H1 (cell line): ENCODE measurements around the gene FAN1. TPM values are rescaled to one million over a fixed set of nuclear protein-coding genes. Genes with fewer than 3 reads are reported as not detected.

Experiments
- CTCF ChIA-PET: fragments of 300-600 bp; sonication (Branson Sonifier 250); formaldehyde crosslinking; loops from one replicate; lab custom pipeline; 2021; ENCODE audit not compliant: partially characterized antibody; lab: Charles Lee
- POLR2A ChIA-PET: fragments of 300-600 bp; sonication (Branson Sonifier 250); formaldehyde crosslinking; loops from one replicate; lab custom pipeline; 2021; ENCODE audit warnings: inconsistent platforms; ENCODE audit not compliant: partially characterized antibody; lab: Charles Lee
- DNase-seq, 2 experiments: peaks; one replicate each; pipeline versions ENCODE4 v3.0.0 to v3.0.0-alpha.2; 2010 to 2022; ENCODE audit warnings: low spot score in 2 of 2, low read depth in 1 of 2, mixed read lengths in 1 of 2
- FAIRE-seq: peaks from 2 replicates; lab custom pipeline; 2011; peaks lifted over from hg19 to GRCh38; lab: Jason Lieb, UNC
- H2AFZ ChIP-seq: 2 replicates; pipeline ENCODE4 v1.8.1; 2012; ENCODE audit warnings: low read length, inconsistent platforms
- H2AK5ac ChIP-seq: 2 replicates; pipeline ENCODE4 v1.6.1; 2013; ENCODE audit warnings: low read depth, low read length
- H2BK120ac ChIP-seq: replicated peaks from 2 replicates; pipeline ENCODE3; 2013; ENCODE audit warnings: low read depth, low read length, inconsistent platforms
- H2BK12ac ChIP-seq: 2 replicates; pipeline ENCODE4 v1.6.1; 2013; ENCODE audit warnings: low read depth, low read length
- H2BK15ac ChIP-seq: 2 replicates; pipeline ENCODE4 v1.6.1; 2013; ENCODE audit warnings: low read length
- H2BK20ac ChIP-seq: 2 replicates; pipeline ENCODE4 v1.6.1; 2013; ENCODE audit warnings: low read length
- H2BK5ac ChIP-seq: 2 replicates; pipeline ENCODE4 v1.6.1; 2013; ENCODE audit warnings: low read depth, low read length
- H3K14ac ChIP-seq: 2 replicates; pipeline ENCODE4 v1.6.1; 2013; ENCODE audit warnings: inconsistent platforms; ENCODE audit not compliant: insufficient read length
- H3K18ac ChIP-seq: 2 replicates; pipeline ENCODE4 v1.6.1; 2013; ENCODE audit warnings: low read length; ENCODE audit errors: extremely low read depth
- H3K23ac ChIP-seq: 2 replicates; pipeline ENCODE4 v1.6.1; 2013; ENCODE audit warnings: inconsistent platforms; ENCODE audit not compliant: insufficient read length
- H3K23me2 ChIP-seq: 2 replicates; pipeline ENCODE4 v1.6.1; 2013; ENCODE audit warnings: low read depth, low read length
- H3K27ac ChIP-seq: 2 replicates; pipeline ENCODE4 v1.6.1; 2011; ENCODE audit warnings: low read depth, low read length, inconsistent platforms
- H3K27me3 ChIP-seq, 4 experiments: replicated peaks in 1 of 4; 1 replicate in 1 of 4; 2 replicates in 3 of 4; pipeline versions ENCODE4 v1.6.1 to v1.8.1; 2011 to 2013; ENCODE audit warnings: low read length in 3 of 4, mild to moderate bottlenecking in 3 of 4, inconsistent platforms in 2 of 4, mixed read lengths in 2 of 4, moderate library complexity in 1 of 4; ENCODE audit not compliant: control insufficient read depth in 3 of 4, insufficient read depth in 3 of 4; ENCODE audit errors: extremely low read depth in 1 of 4
- H3K36me3 ChIP-seq, 4 experiments: 2 replicates each; pipeline versions ENCODE4 v1.6.1 to v1.8.1; 2011 to 2013; ENCODE audit warnings: mild to moderate bottlenecking in 4 of 4, low read length in 3 of 4, moderate library complexity in 2 of 4, control low read depth in 1 of 4, inconsistent platforms in 1 of 4; ENCODE audit not compliant: insufficient read depth in 4 of 4, control insufficient read depth in 2 of 4
- H3K4ac ChIP-seq: replicated peaks from 2 replicates; pipeline ENCODE3; 2013; ENCODE audit warnings: low read length, low read depth, mixed read lengths, inconsistent platforms; ENCODE audit not compliant: insufficient read length
- H3K4me1 ChIP-seq, 4 experiments: replicated peaks in 1 of 4; 1 replicate in 1 of 4; 2 replicates in 3 of 4; pipeline versions ENCODE4 v1.6.1 to v1.8.1; 2011 to 2013; ENCODE audit warnings: low read length in 3 of 4, inconsistent platforms in 2 of 4, mixed read lengths in 1 of 4; ENCODE audit not compliant: insufficient read depth in 4 of 4, control insufficient read depth in 3 of 4
- H3K4me2 ChIP-seq, 2 experiments: 2 replicates each; pipeline versions ENCODE4 v1.6.1 to v1.8.1; 2011 to 2013; ENCODE audit warnings: low read depth in 2 of 2, low read length in 2 of 2, control low read depth in 1 of 2, inconsistent platforms in 1 of 2, mild to moderate bottlenecking in 1 of 2; ENCODE audit not compliant: insufficient read depth in 1 of 2
- H3K4me3 ChIP-seq, 4 experiments: fragments of 200-600, 300-600 bp in 1 of 4; sonication (generic), shearing (Covaris generic), sonication (Bioruptor Twin) in 1 of 4; 2 replicates each; pipeline versions ENCODE4 v1.5.1 to v1.8.1; 2011 to 2016; ENCODE audit warnings: low read length in 4 of 4, low read depth in 3 of 4, control low read depth in 2 of 4, inconsistent platforms in 2 of 4, mild to moderate bottlenecking in 2 of 4, mixed read lengths in 1 of 4, moderate library complexity in 1 of 4; ENCODE audit not compliant: insufficient read depth in 2 of 4; ENCODE audit errors: extremely low read depth in 1 of 4
- H3K56ac ChIP-seq: replicated peaks from 2 replicates; pipeline ENCODE3; 2013; ENCODE audit warnings: low read depth, mild to moderate bottlenecking, mixed read lengths, low read length, inconsistent platforms; ENCODE audit not compliant: insufficient read length
- H3K79me1 ChIP-seq: 2 replicates; pipeline ENCODE4 v1.6.1; 2013; ENCODE audit warnings: low read depth, low read length, control low read depth
- H3K79me2 ChIP-seq, 2 experiments: 2 replicates each; pipeline versions ENCODE4 v1.6.1 to v1.8.1; 2012 to 2013; ENCODE audit warnings: low read length in 2 of 2, mild to moderate bottlenecking in 2 of 2, inconsistent platforms in 1 of 2; ENCODE audit not compliant: insufficient read depth in 2 of 2, control insufficient read depth in 1 of 2
- H3K9ac ChIP-seq, 4 experiments: replicated peaks in 1 of 4; 1 replicate in 1 of 4; 2 replicates in 3 of 4; pipeline versions ENCODE4 v1.6.1 to v1.8.1; 2011 to 2013; ENCODE audit warnings: low read depth in 3 of 4, low read length in 3 of 4, control low read depth in 2 of 4, mild to moderate bottlenecking in 2 of 4, moderate library complexity in 2 of 4, inconsistent platforms in 1 of 4; ENCODE audit errors: extremely low read depth in 1 of 4
- H3K9me3 ChIP-seq, 2 experiments: 2 replicates each; pipeline versions ENCODE4 v1.6.1 to v1.8.1; 2012 to 2013; ENCODE audit warnings: mild to moderate bottlenecking in 2 of 2, moderate library complexity in 2 of 2, control low read depth in 1 of 2, inconsistent platforms in 1 of 2, low read depth in 1 of 2, low read length in 1 of 2, mixed read lengths in 1 of 2; ENCODE audit not compliant: insufficient read depth in 2 of 2
- H4K20me1 ChIP-seq, 2 experiments: replicated peaks in 1 of 2; 2 replicates each; pipeline versions ENCODE3 to v1.8.1; 2011 to 2013; ENCODE audit warnings: inconsistent platforms in 2 of 2, low read length in 2 of 2, mild to moderate bottlenecking in 1 of 2; ENCODE audit not compliant: insufficient read depth in 2 of 2, control insufficient read depth in 1 of 2
- H4K5ac ChIP-seq: 2 replicates; pipeline ENCODE4 v1.6.1; 2013; ENCODE audit warnings: low read length, low read depth, mixed read lengths, inconsistent platforms; ENCODE audit not compliant: insufficient read length
- H4K8ac ChIP-seq: 2 replicates; pipeline ENCODE4 v1.8.0; 2013; ENCODE audit warnings: mild to moderate bottlenecking, moderate library complexity, low read length, inconsistent platforms; ENCODE audit not compliant: insufficient read depth; ENCODE audit errors: extremely low read depth
- H4K91ac ChIP-seq: replicated peaks from 2 replicates; pipeline ENCODE3; 2013; ENCODE audit warnings: low read length, mixed read lengths, inconsistent platforms; ENCODE audit not compliant: insufficient read length
- BCL11A ChIP-seq, 2 experiments: IDR thresholded peaks; one replicate each; pipeline ENCODE4 v1.6.1; 2011; ENCODE audit warnings: low read depth in 2 of 2, low read length in 2 of 2, mild to moderate bottlenecking in 2 of 2
- CTBP2 ChIP-seq: IDR thresholded peaks from 2 replicates; pipeline ENCODE4 v1.7.0; 2011; ENCODE audit warnings: borderline replicate concordance, mild to moderate bottlenecking, moderate library complexity, mixed read lengths, low read length; ENCODE audit not compliant: insufficient read depth, insufficient read length
- EGR1 ChIP-seq: IDR thresholded peaks from 2 replicates; pipeline ENCODE4 v1.6.1; 2011; ENCODE audit warnings: low read depth, low read length, borderline replicate concordance
- POLR2A ChIP-seq, 2 experiments: IDR thresholded peaks; 1 replicate in 1 of 2; 2 replicates in 1 of 2; pipeline ENCODE4 v1.6.1; 2011; ENCODE audit warnings: low read depth in 2 of 2, low read length in 2 of 2, mild to moderate bottlenecking in 2 of 2; ENCODE audit errors: control extremely low read depth in 1 of 2
- POU5F1 ChIP-seq: IDR thresholded peaks from 2 replicates; pipeline ENCODE4 v1.6.1; 2011; ENCODE audit warnings: low read depth, mild to moderate bottlenecking, low read length, moderate library complexity
- RNF2 ChIP-seq: fragments of 200-900, 300-1000 bp; sonication (generic); IDR thresholded peaks from 2 replicates; pipeline ENCODE4 v1.7.1; 2016; ENCODE audit warnings: borderline replicate concordance, low read depth, mild to moderate bottlenecking, antibody characterized with exemption, low read length; ENCODE audit not compliant: poor library complexity, severe bottlenecking; ENCODE audit errors: missing control alignments
- SAP30 ChIP-seq: fragments of 300-600 bp; sonication (generic); IDR thresholded peaks from 2 replicates; pipeline ENCODE4 v1.7.1; 2012; ENCODE audit warnings: low read length, moderate library complexity, mild to moderate bottlenecking, inconsistent platforms; ENCODE audit not compliant: insufficient read depth, insufficient replicate concordance
- SIN3A ChIP-seq, 2 experiments: IDR thresholded peaks in 1 of 2; conservative IDR thresholded peaks in 1 of 2; 2 replicates each; pipeline ENCODE4 v1.6.1; 2011 to 2012; ENCODE audit warnings: low read length in 2 of 2, improper control_type of control experiment in 1 of 2, low read depth in 1 of 2, mild to moderate bottlenecking in 1 of 2
- SIRT6 ChIP-seq: IDR thresholded peaks from one replicate; pipeline ENCODE4 v1.7.1; 2012; ENCODE audit warnings: low read length, inconsistent platforms
- SP1 ChIP-seq: IDR thresholded peaks from 2 replicates; pipeline ENCODE4 v1.6.1; 2011; ENCODE audit warnings: low read depth, low read length
- SP2 ChIP-seq: IDR thresholded peaks from 2 replicates; pipeline ENCODE4 v1.6.1; 2012; ENCODE audit warnings: mild to moderate bottlenecking, low read length, inconsistent platforms
- TEAD4 ChIP-seq: IDR thresholded peaks from 2 replicates; pipeline ENCODE4 v1.6.1; 2012; ENCODE audit warnings: low read depth, low read length, inconsistent platforms, mixed read lengths
- YY1 ChIP-seq: IDR thresholded peaks from 2 replicates; pipeline ENCODE4 v1.6.1; 2011; ENCODE audit warnings: low read depth, mild to moderate bottlenecking, low read length
- WGBS, 2 experiments: shearing (Covaris generic) in 1 of 2; methylation state at CpG; one replicate each; pipeline versions ENCODE4 v1.1.6 to v1.1.7; 2013 to 2015; ENCODE audit warnings: low lambda C conversion rate in 2 of 2, mixed read lengths in 2 of 2, inconsistent platforms in 1 of 2, low coverage in 1 of 2, missing lambda C conversion rate in 1 of 2; ENCODE audit not compliant: insufficient replicate concordance in 2 of 2, insufficient coverage in 1 of 2, insufficient read length in 1 of 2; ENCODE audit errors: extremely low coverage in 1 of 2, missing lambda C conversion rate in 1 of 2; 5-methylcytosine and 5-hydroxymethylcytosine counted together
- polyA plus RNA-seq, 7 experiments: library from polyadenylated mRNA; depleted of rRNA in 3 of 7; stranded (reverse) in 5 of 7; unstranded in 2 of 7; fragments of >200 nt in 5 of 7; fragments of 200-250 nt in 2 of 7; gene quantifications; 1 replicate in 5 of 7; 2 replicates in 1 of 7; 4 replicates in 1 of 7; pipeline versions ENCODE4 v1.2.1 to v1.2.3, GENCODE V29; 2011 to 2013; ENCODE audit warnings: missing spikeins in 2 of 7, mixed read lengths in 2 of 7
- total RNA-seq: library from RNA; stranded (reverse); fragmentation: NEBNext Ultra II Directional; extraction: Animal tissue kit (Norgen Biotek cat#: 25700); gene quantifications from 2 replicates; pipeline ENCODE4 v1.2.1, GENCODE V29; 2021

FAN1 gene
- total and polyA plus RNA-seq, 2 of the 8 experiments (the other 6 are each of a cell fraction or from before 2014, with no cell fraction given), result 8.6 to 24.9 TPM

DNA sequence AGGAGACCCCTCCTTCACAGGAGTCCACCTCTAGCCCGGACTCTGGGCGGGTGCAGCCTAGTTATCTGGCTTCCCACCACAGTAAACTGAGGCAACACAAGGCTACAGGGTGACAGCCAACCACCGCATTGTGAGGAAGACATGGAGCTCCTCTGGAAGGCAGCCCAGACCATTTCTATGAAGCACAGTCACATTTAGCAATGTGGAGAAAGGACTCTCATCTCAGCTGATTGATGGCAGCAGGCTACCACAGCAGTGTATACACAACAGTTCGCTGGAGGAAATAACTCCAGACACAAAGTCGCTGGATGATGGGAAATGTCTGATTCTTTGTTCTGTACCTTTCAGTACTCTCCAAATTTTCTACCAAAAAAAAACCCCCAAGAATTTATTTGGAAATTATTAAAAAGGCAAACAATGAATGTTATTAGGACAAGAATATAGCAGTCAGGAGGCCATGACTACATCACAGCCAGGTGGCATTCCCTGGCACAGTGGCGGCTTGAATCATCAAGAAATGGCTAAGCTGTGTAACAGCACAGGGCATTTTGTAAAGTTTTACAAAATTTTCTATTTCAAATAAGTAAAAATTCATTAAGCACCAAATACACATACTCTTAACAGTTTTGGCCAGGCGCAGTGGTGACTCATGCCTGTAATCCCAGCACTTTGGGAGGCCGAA lies 40.1 kb downstream of the FAN1 start:
- H3K4me3 ChIP-seq, result no peak overlapping the region
- no peak overlapping the region for H2BK15ac ChIP-seq
- ChIA-PET POLR2A (interaction anchor here (1.2 to 1.5 kb wide), 2 partner anchors 10 to 36 kb away, joined by 3 read pairs; no protein-coding TSS in a partner anchor), CTCF (interaction anchor here (0.6 to 7.1 kb wide), 2 partner anchors 141 to 185 kb away, joined by 4 to 40 read pairs; no protein-coding TSS in a partner anchor)
- H3K4me1 ChIP-seq, result peaks cover 0 to 3% (median 0%) of the 10 kb centered on the region in 4 experiments; a peak in 1 of 7 replicates
- no peaks in the 10 kb centered on the region for H3K9me3 ChIP-seq
- no peak overlapping the region for H2BK20ac ChIP-seq
- H3K56ac ChIP-seq, result no peak overlapping the region
- no peak overlapping the region for H4K8ac ChIP-seq
- H3K79me2 ChIP-seq, result no peaks in the 10 kb centered on the region
- no peak overlapping the region for H4K5ac ChIP-seq
- no peaks in the 10 kb centered on the region for H3K79me1 ChIP-seq
- no peak overlapping the region for H3K23ac ChIP-seq
- no peak overlapping the region for H2AFZ ChIP-seq
- no peaks in the 10 kb centered on the region for H3K23me2 ChIP-seq
- H3K4me2 ChIP-seq, result no peak overlapping the region
- H3K36me3 ChIP-seq, result peaks cover 13 to 71% (median 32%) of the 10 kb centered on the region in 4 experiments
- H2BK120ac ChIP-seq, result no peak overlapping the region
- FAIRE-seq (no peak), DNase-seq (no peak)
- H2AK5ac ChIP-seq, result no peak overlapping the region
- no peak overlapping the region for H3K9ac ChIP-seq
- H3K4ac ChIP-seq, result no peak overlapping the region
- no peak overlapping the region for H3K27ac ChIP-seq
- no peak overlapping the region for H4K91ac ChIP-seq
- no peak overlapping the region for H2BK5ac ChIP-seq
- H3K18ac ChIP-seq, result no peak overlapping the region
- H4K20me1 ChIP-seq, result peaks cover under 1 to 1% of the 10 kb centered on the region in 2 experiments
- no peaks in the 10 kb centered on the region for H3K27me3 ChIP-seq
- H2BK12ac ChIP-seq, result no peak overlapping the region
- H3K14ac ChIP-seq, result no peak overlapping the region
- WGBS, 2 experiments, result 91% methylated on average over 8 of the region's 8 CpGs; no CpG with 5 or more reads in 1 of the 2 experiments
- TF ChIP-seq BCL11A (IDR thresholded peaks at IDR 0.05; ENCODE audit: low read depth in 2 of 2, low read length in 2 of 2) (no peak), SP1 (no peak), EGR1 (no peak), SIRT6 (no peak), SAP30 (no peak), CTBP2 (no peak), POU5F1 (no peak), POLR2A (IDR thresholded peaks at IDR 0.05; ENCODE audit: control extremely low read depth in 1 of 2, low read depth in 2 of 2, low read length in 2 of 2) (no peak), YY1 (no peak), SIN3A (conservative IDR thresholded peaks at IDR 0.05 in 1 of 2, IDR thresholded peaks at IDR 0.05 in 1 of 2; ENCODE audit: low read depth in 1 of 2, low read length in 2 of 2) (no peak), TEAD4 (no peak), RNF2 (no peak), SP2 (no peak)
